ENCODE results near the gene ZNF423.

- no peak for TF ChIP-seq CTCF (IDR thresholded peaks at IDR 0.05; ENCODE audit: poor library complexity, severe bottlenecking)
- TF ChIP-seq MXI1 (conservative IDR thresholded peaks at IDR 0.05; ENCODE audit: poor library complexity, severe bottlenecking): no peak
These were observed at the start of gene ZNF423 for GRCh38 chr16:49855822-49856671.
